Calu3 (cell line): ENCODE data around the gene VIL1. TPM values are rescaled to one million over a fixed set of nuclear protein-coding genes. Genes with fewer than 3 reads are reported as not detected.
A peak's percentile ranks its signal among the peaks of the same experiment; 100 is the strongest.

Source experiments
- BruUV-seq: library from RNA; stranded (reverse); fragments of 400-500 nt; replicated peaks from 2 replicates; lab custom pipeline; 2021; lab: Mats Ljungman, UMichigan
- CTCF ChIA-PET: fragments of 300-600 bp; sonication (Branson Sonifier 250); formaldehyde crosslinking; loops from one replicate; lab custom pipeline; 2022; ENCODE audit warnings: antibody characterized with exemption; lab: Charles Lee
- DNase-seq: peaks from one replicate; pipeline ENCODE4 v3.0.0; 2022
- H3K27ac Mint-ChIP-seq: one replicate; pipeline ENCODE4 v1.8.0; 2022; ENCODE audit warnings: mixed read lengths; ENCODE audit not compliant: unreplicated experiment
- H3K27me3 Mint-ChIP-seq: one replicate; pipeline ENCODE4 v1.8.0; 2022; ENCODE audit warnings: mixed read lengths; ENCODE audit not compliant: unreplicated experiment
- H3K36me3 Mint-ChIP-seq: one replicate; pipeline ENCODE4 v1.8.0; 2022; ENCODE audit warnings: mild to moderate bottlenecking, moderate library complexity, mixed read lengths; ENCODE audit not compliant: insufficient read depth, unreplicated experiment
- H3K4me1 Mint-ChIP-seq: one replicate; pipeline ENCODE4 v1.8.0; 2022; ENCODE audit warnings: mild to moderate bottlenecking, low read depth, mixed read lengths; ENCODE audit not compliant: unreplicated experiment
- H3K4me3 Mint-ChIP-seq: one replicate; pipeline ENCODE4 v1.8.0; 2022; ENCODE audit warnings: mild to moderate bottlenecking, low read depth, moderate library complexity, mixed read lengths; ENCODE audit not compliant: unreplicated experiment
- H3K9me3 Mint-ChIP-seq: one replicate; pipeline ENCODE4 v1.8.0; 2022; ENCODE audit warnings: low read depth, mixed read lengths; ENCODE audit not compliant: unreplicated experiment
- CTCF ChIP-seq: fragments of 200-600 bp; IDR thresholded peaks from one replicate; pipeline ENCODE4 v1.8.0; 2022; ENCODE audit warnings: antibody characterized with exemption; ENCODE audit not compliant: unreplicated experiment
- intact Hi-C: fragments of 100-400 bp; cut with micrococcal nuclease; formaldehyde crosslinking; loops from one replicate; pipeline ENCODE4 v1.10.0; 2022; ENCODE audit not compliant: unreplicated experiment
- total RNA-seq: library from RNA; stranded (reverse); gene quantifications from 2 replicates; pipeline ENCODE4 v1.2.3, GENCODE V29; 2022

The VIL1 gene
- total RNA-seq, 1 experiment from 2014 or later = 9.0 TPM

GRCh38 chr2:218397820-218398436 is 21.0 kb upstream of the VIL1 start:
- no peaks in the 10 kb centered on the region for H3K27me3 Mint-ChIP-seq

GRCh38 chr2:218398437-218399390 is 20.2 kb upstream of the VIL1 start:
- Mint-ChIP-seq H3K27ac (peak overlapping the region; percentile 63), H3K4me3 (peak overlapping the region; percentile 98), H3K9me3 (no peaks in the 10 kb centered on the region), H3K4me1 (peaks cover 26% of the 10 kb centered on the region), H3K27me3 (no peaks in the 10 kb centered on the region), H3K36me3 (peaks cover 66% of the 10 kb centered on the region)
- intact Hi-C loops = loop anchor here (5.0 to 10.0 kb wide), 2 partner anchors 126 to 214 kb away; partner anchors contain the start of genes AAMP and PNKD
- TF ChIP-seq CTCF = no peak
- CTCF ChIA-PET = no interaction called here
- no peak for DNase-seq
- BruUV-seq = TSS peak; percentile 73

More at GRCh38 chr2:218397820-218398436, 21.0 kb upstream of the VIL1 start:
- DNase-seq = no peak
- H3K4me1 Mint-ChIP-seq = peaks cover 26% of the 10 kb centered on the region
- H3K36me3 Mint-ChIP-seq = peaks cover 66% of the 10 kb centered on the region
- BruUV-seq = no TSS peak
- CTCF ChIA-PET = interaction anchor here (1.2 kb wide), 1 partner anchor 125 kb away, joined by 3 read pairs; no protein-coding TSS in a partner anchor
- H3K4me3 Mint-ChIP-seq = peak overlapping the region; percentile 98
- peak overlapping the region; percentile 78 for H3K27ac Mint-ChIP-seq
- H3K9me3 Mint-ChIP-seq = no peaks in the 10 kb centered on the region
- TF ChIP-seq CTCF = no peak
- intact Hi-C loops = loop anchor here (2.0 to 10.0 kb wide), 3 partner anchors 97 to 213 kb away; partner anchors contain the start of genes AAMP and PNKD

- no TSS peak for BruUV-seq
- H3K9me3 Mint-ChIP-seq = no peaks in the 10 kb centered on the region
- CTCF ChIA-PET = no interaction called here
Observed at GRCh38 chr2:218399391-218400166, 19.3 kb upstream of the VIL1 start, which contains the start of gene CTDSP1. Gene CTDSP1 (plus strand): TSS chr2:218399868. CDS start chr2:218400091, 223 bp downstream.

More at GRCh38 chr2:218399391-218400166, 19.3 kb upstream of the VIL1 start, which contains the start of gene CTDSP1:
- peak; percentile 96 for DNase-seq
- Mint-ChIP-seq H3K4me1 (peaks cover 26% of the 10 kb centered on the region), H3K27ac (peak within 1 kb of the TSS; percentile 63), H3K27me3 (no peaks in the 10 kb centered on the region), H3K36me3 (peaks cover 68% of the 10 kb centered on the region), H3K4me3 (peak within 1 kb of the TSS; percentile 98)
- no peak for TF ChIP-seq CTCF
- intact Hi-C loops = loop anchor here (5.0 to 10.0 kb wide), 2 partner anchors 127 to 215 kb away; partner anchors contain the start of genes AAMP and PNKD
